Retinal pigment epithelial cell (primary cell): ENCODE results near the gene XKRX.

ENCODE experiments used
- DNase-seq: peaks from one replicate; pipeline ENCODE4 v3.0.0-alpha.2; 2010; ENCODE audit warnings: low read depth
- H3K4me3 ChIP-seq: 2 replicates; pipeline ENCODE4 v1.5.1; 2011; ENCODE audit warnings: mild to moderate bottlenecking, low read length, control low read depth, moderate library complexity
- CTCF ChIP-seq: conservative IDR thresholded peaks from 2 replicates; pipeline ENCODE4 v1.5.1; 2011; ENCODE audit warnings: low read depth, low read length, control low read depth, inconsistent platforms

The XKRX gene

DNA sequence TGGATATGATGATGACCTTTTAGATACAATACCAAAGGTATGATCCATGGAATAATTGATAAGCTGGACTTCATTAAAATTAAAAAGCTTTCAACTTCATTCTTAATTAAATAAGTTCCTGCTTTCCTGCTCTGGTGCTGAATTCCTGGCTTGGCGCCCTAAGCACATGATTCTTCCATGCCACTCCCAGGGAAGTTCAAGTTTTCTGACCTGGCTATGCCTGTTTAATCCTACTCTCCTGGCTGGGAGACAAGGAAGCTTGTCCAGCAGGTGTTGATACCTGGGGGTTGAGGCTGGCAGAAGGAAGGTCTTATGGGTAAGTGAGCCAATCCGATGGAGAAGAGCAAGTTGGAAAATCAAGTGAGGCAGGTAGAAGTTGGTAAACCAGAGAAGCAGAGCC lies 24.3 kb downstream of the XKRX start:
- TF ChIP-seq CTCF: no peak
- no peak for DNase-seq

GRCh38 chrX:100895365-100896075 lies 33.2 kb downstream of the XKRX start:
- DNase-seq: peak; percentile 2
- peak; percentile 64 for TF ChIP-seq CTCF
- H3K4me3 ChIP-seq: no peak overlapping the region

More for the DNA sequence above, 24.3 kb downstream of the XKRX start:
- no peak overlapping the region for H3K4me3 ChIP-seq

DNA sequence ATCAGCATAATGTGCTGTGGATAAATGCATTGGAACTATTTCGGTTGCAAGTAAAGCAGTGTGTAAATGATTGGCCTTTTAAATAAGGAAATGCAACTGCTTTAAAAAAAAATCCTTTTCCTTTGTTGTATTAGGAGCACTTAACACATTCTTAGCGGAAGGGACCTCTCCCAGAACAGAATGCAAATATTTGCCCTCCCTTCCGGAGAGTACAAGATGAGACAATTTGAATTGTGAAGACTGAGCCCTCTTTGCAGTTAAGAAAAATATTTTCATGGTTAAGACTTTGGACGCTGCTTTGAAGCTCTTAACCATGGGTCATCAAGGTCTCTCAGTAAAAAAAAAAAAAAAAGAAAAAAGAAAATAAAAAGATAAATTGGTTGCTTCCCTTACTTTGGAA lies 45.1 kb downstream of the XKRX start:
- DNase-seq: no peak
- H3K4me3 ChIP-seq: no peak overlapping the region
- no peak for TF ChIP-seq CTCF

- H3K4me3 ChIP-seq: no peak overlapping the region
- no peak for TF ChIP-seq CTCF
- no peak for DNase-seq
Observed at GRCh38 chrX:100880368-100880767, 48.3 kb downstream of the XKRX start.

- no peak within 1 kb of the TSS for H3K4me3 ChIP-seq
- no peak for TF ChIP-seq CTCF
- no peak for DNase-seq
Observed at GRCh38 chrX:100874325-100874724, 54.4 kb downstream of the XKRX start, which contains the start of gene NOX1. TSS of gene NOX1 (minus strand) at chrX:100874359. CDS start at chrX:100874139, 220 bp downstream.

DNA sequence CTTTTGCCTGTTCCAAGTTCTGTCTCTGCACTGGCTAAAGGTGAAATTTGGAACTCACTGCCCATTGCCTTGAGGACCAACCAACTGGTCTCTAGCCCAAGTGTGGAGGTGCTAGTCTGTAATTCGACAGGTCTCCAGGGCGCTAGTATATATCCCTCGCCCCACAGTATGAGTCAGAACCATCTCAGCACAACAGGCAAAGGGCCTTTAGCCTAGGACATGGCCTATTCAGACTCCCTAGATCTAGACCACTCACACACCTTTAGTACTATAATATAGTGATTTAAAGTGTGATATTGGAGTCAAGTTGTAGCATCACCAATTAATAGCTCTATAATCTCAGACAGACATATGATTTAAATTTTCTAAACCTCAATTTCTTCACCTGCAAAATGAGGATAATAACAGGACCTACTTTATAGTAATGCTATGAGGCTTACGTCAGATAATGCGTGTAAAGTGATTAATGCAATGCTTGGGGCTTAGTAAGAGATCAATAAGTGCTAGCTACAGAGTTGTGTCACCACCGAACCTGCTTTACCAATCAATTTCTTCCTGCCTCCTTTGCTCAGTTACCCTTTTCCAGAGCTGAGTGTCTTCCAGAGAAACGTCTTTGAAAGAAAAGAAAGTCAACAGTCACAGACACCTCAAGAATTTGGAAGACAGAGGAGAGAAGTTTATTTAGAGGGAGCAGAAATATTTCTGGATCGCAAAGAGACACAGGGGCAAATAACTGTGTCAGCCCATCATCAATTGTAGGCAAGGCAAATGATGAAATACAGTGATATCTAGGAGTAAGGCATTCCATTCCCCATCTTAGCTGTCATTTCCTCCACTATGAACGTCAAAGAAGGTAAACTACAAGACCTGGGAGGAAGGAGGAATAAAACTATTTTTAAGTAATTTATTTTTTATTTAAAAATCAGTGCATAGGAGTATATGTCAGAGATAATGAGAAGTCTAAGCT lies 56.8 kb downstream of the XKRX start:
- TF ChIP-seq CTCF: no peak
- no peak overlapping the region for H3K4me3 ChIP-seq
- DNase-seq: no peak

- DNase-seq: no peak
- no peak for TF ChIP-seq CTCF
- no peak overlapping the region for H3K4me3 ChIP-seq
Observed at GRCh38 chrX:100870527-100870926, 58.2 kb downstream of the XKRX start.
